Thoracic aorta (tissue), 2 donors: ENCODE results near the gene KEAP1. TPM values are rescaled to one million over a fixed set of nuclear protein-coding genes. Genes with fewer than 3 reads are reported as not detected.

ENCODE experiments used
- ATAC-seq: fragments of 150-250 bp; one replicate; pipeline ENCODE4 v1.8.0; 2017; ENCODE audit warnings: low read depth; ENCODE audit not compliant: insufficient number of reproducible peaks, low FRiP score
- DNase-seq: peaks from one replicate; pipeline ENCODE4 v3.0.0-alpha.2; 2020; ENCODE audit warnings: low spot score
- H3K27ac ChIP-seq, 2 donors: fragments of 200-600 bp; sonication (generic); 1 replicate in 1 of 2; 2 replicates in 1 of 2; pipeline ENCODE4 v1.5.1; 2016; ENCODE audit warnings: mild to moderate bottlenecking in 2 of 2, moderate library complexity in 2 of 2
- H3K27me3 ChIP-seq: fragments of 200-600 bp; sonication (generic); replicated peaks from 2 replicates; pipeline ENCODE4 v1.6.0; 2016; ENCODE audit warnings: mild to moderate bottlenecking; ENCODE audit not compliant: insufficient read depth
- H3K36me3 ChIP-seq: fragments of 200-600 bp; sonication (generic); one replicate; pipeline ENCODE4 v1.5.1; 2016
- H3K4me1 ChIP-seq, 2 donors: fragments of 200-600 bp; sonication (generic); 1 replicate in 1 of 2; 2 replicates in 1 of 2; pipeline versions ENCODE4 v1.5.1 to v1.6.0; 2016; ENCODE audit warnings: low read depth in 2 of 2, mild to moderate bottlenecking in 1 of 2; ENCODE audit not compliant: control insufficient read depth in 1 of 2
- H3K4me3 ChIP-seq: fragments of 200-600 bp; sonication (generic); 2 replicates; pipeline ENCODE4 v1.5.1; 2016; ENCODE audit warnings: mild to moderate bottlenecking
- H3K9me3 ChIP-seq: fragments of 200-600 bp; sonication (generic); 2 replicates; pipeline ENCODE4 v1.5.1; 2016
- total RNA-seq, 2 donors: library from RNA; depleted of rRNA; stranded (reverse); fragments of >200 nt; gene quantifications; one replicate each; pipeline versions ENCODE4 v1.1.0 to v1.2.3, GENCODE V29; 2016
- TF ChIP-seq, protein P1 (sequence below): fragments of 200-600 bp; sonication (generic); IDR thresholded peaks from one replicate; pipeline ENCODE4 v1.5.1; 2019; ENCODE audit warnings: antibody characterized with exemption

The KEAP1 gene
- total RNA-seq, 2 donors from 2014 or later, result 42.0 to 57.3 TPM

DNA sequence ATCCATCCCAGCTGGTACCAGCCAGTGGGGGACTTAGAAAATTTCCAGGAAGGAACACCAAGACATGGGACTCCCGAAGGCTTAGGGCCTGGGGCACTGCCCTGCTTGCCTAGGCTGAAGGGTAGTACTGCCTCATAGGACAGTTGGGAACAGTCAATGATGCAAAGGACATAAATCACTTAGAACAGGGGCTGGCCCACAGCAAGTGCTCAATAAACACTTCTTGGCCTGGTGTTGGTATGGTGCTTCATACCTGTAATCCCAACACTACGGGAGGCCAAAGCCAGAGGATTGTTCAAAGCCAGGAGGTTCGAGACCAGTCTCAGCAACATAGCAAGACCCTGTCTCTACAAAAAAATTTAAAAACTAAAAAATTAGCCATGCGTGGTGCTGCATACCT is 5.8 kb downstream of the KEAP1 start:
- TF ChIP-seq, protein P1, sequence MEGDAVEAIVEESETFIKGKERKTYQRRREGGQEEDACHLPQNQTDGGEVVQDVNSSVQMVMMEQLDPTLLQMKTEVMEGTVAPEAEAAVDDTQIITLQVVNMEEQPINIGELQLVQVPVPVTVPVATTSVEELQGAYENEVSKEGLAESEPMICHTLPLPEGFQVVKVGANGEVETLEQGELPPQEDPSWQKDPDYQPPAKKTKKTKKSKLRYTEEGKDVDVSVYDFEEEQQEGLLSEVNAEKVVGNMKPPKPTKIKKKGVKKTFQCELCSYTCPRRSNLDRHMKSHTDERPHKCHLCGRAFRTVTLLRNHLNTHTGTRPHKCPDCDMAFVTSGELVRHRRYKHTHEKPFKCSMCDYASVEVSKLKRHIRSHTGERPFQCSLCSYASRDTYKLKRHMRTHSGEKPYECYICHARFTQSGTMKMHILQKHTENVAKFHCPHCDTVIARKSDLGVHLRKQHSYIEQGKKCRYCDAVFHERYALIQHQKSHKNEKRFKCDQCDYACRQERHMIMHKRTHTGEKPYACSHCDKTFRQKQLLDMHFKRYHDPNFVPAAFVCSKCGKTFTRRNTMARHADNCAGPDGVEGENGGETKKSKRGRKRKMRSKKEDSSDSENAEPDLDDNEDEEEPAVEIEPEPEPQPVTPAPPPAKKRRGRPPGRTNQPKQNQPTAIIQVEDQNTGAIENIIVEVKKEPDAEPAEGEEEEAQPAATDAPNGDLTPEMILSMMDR, result no peak
- no peak for ATAC-seq
- H3K36me3 ChIP-seq, result peaks cover 30% of the 10 kb centered on the region
- H3K27ac ChIP-seq, result no peak overlapping the region
- H3K4me1 ChIP-seq, result peaks cover 17 to 41% of the 10 kb centered on the region in 2 donors
- no peaks in the 10 kb centered on the region for H3K9me3 ChIP-seq
- DNase-seq, result no peak
- H3K27me3 ChIP-seq, result no peaks in the 10 kb centered on the region
- no peak overlapping the region for H3K4me3 ChIP-seq

DNA sequence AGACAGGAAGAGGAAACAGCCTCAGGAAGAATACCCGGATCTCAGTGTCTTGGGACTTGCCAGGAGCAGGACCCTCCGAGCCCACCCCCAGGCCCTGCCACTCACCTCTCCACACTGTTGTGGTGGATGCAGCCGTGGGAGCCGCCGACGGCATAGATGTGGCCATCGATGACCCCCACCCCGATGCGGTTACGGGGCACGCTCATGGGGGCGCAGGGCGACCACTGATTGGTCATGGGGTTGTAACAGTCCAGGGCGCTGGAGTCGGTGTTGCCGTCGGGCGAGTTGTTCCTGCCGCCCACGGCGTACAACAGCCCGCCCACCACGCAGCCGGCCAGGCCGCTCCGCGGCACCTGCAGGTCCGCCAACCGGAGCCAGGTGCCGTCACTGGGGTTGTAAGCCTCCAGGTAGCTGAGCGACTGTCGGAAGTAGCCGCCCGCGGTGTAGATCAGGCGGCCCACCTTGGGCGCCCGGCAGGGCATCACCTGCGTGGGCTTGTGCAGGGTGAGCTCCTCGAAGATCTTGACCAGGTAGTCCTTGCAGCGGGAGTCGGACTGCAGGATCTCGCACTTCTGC is 11.6 kb downstream of the KEAP1 start:
- H3K36me3 ChIP-seq, result peaks cover 62% of the 10 kb centered on the region
- no peak for ATAC-seq
- TF ChIP-seq, protein P1, result no peak

DNA sequence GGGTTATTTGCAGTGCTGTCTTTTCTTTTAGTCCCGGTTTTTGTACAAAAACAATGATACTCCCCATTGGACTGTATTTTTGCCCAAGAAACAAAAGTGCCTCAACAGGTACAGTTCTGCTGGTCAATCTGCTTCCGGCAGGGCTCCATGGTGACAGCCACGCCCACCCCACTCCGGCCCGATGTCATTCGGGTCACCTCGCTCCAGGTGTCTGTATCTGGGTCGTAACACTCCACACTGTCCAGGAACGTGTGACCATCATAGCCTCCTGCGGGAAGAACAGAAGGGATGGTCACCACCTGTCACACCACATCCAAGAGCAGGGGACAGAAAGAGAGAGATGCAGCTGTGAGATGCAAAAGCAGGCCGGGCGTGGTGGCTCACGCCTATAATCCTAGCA is 16.6 kb downstream of the KEAP1 start:
- ATAC-seq, result no peak

More for the DNA sequence above, 11.6 kb downstream of the KEAP1 start:
- Histone ChIP-seq H3K4me1 (no peaks in the 10 kb centered on the region), H3K27ac (no peak overlapping the region), H3K4me3 (no peak overlapping the region), H3K27me3 (no peaks in the 10 kb centered on the region), H3K9me3 (no peaks in the 10 kb centered on the region)
- DNase-seq, result no peak

DNA sequence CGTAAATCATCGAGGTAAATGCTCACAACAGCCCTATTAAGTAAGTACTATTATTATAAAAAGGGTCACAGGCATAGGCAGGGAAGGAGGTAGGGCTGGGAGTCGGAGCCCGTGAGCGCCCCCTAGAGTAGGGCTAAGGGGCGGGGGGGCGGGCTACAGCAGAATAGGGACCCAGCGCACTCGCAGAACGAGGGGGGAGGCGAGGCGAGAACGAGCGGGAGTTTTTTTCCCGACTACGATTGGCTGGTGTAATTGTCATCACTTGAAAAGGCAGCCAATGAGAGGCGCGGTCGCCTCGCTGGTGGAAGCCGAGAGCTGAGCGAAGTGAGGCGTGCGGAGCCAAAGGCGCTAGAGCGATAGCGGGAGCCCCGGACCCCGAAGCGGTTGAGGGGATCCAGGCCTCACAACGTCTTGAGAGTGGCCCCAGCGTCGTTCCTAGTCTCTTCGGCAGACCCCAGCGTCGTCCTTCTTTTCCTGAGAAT is 24.2 kb downstream of the KEAP1 start:
- Histone ChIP-seq H3K9me3 (no peaks in the 10 kb centered on the region), H3K27me3 (no peaks in the 10 kb centered on the region), H3K4me3 (peak overlapping the region; percentile 72), H3K27ac (peak overlapping the region in 1 of 2 donors; percentile 5), H3K4me1 (peaks cover 6 to 9% of the 10 kb centered on the region in 2 donors), H3K36me3 (no peaks in the 10 kb centered on the region)
- peak; percentile 83 for DNase-seq
- ATAC-seq, result peak; percentile 94
- TF ChIP-seq, protein P1, result peak; percentile 81

More for the DNA sequence above, 16.6 kb downstream of the KEAP1 start:
- H3K27ac ChIP-seq, result no peak overlapping the region
- no peaks in the 10 kb centered on the region for H3K9me3 ChIP-seq
- DNase-seq, result no peak
- H3K4me1 ChIP-seq, result no peaks in the 10 kb centered on the region
- no peaks in the 10 kb centered on the region for H3K27me3 ChIP-seq
- peaks cover 54% of the 10 kb centered on the region for H3K36me3 ChIP-seq
- H3K4me3 ChIP-seq, result no peak overlapping the region
- TF ChIP-seq, protein P1, result no peak

DNA sequence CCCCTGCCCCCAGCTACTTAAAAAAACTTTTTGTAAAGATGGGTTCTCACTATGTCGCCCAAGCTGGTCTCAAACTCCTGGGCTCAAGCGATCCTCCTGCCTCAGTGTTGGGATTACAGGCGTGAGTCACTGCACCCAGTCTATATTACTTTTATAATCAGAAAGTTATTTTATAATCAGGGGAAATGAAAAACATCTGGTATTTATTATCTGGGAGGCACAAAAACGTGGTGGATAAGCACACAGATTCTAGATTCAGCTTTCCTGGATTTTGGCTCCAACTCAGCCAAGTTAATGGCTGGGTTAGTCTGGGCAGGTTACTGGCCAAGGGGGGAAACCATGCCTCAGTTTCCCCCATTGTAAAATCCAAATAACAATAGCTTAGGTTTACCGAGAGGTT is 24.7 kb downstream of the KEAP1 start:
- TF ChIP-seq, protein P1, result no peak
- no peak for ATAC-seq
- no peaks in the 10 kb centered on the region for H3K9me3 ChIP-seq
- H3K4me3 ChIP-seq, result peak overlapping the region; percentile 72
- no peak overlapping the region for H3K27ac ChIP-seq
- no peaks in the 10 kb centered on the region for H3K36me3 ChIP-seq
- peaks cover 6 to 9% of the 10 kb centered on the region in 2 donors for H3K4me1 ChIP-seq
- DNase-seq, result no peak
- H3K27me3 ChIP-seq, result no peaks in the 10 kb centered on the region
